Measurements from ENCODE around the gene TMPRSS13.
"Not testable (repeated sequence)": the region's sequence is repeated elsewhere in the genome, so short reads cannot be mapped to it uniquely, and the experiment has no call there.

TMPRSS13 gene

GRCh38 chr11:117930668-117931330 lies 1.6 kb upstream of the TMPRSS13 start:
- DNase-seq (ENCODE audit: low spot score): no peak

- DNase-seq (ENCODE audit: low spot score): no peak
Observed at GRCh38 chr11:117929916-117930570, 841 bp upstream of the TMPRSS13 start.

GRCh38 chr11:117928446-117929141 lies 608 bp downstream of the TMPRSS13 start:
- DNase-seq (ENCODE audit: low spot score): no peak

- no peak for DNase-seq (ENCODE audit: low spot score)
Observed at GRCh38 chr11:117927926-117928325, 1.3 kb downstream of the TMPRSS13 start.

- DNase-seq (ENCODE audit: low spot score): not testable (repeated sequence)
Observed at GRCh38 chr11:117926166-117926565, 3.0 kb downstream of the TMPRSS13 start.

- DNase-seq (ENCODE audit: low spot score): no peak
Observed at GRCh38 chr11:117925198-117925925, 3.8 kb downstream of the TMPRSS13 start.

- DNase-seq (ENCODE audit: low spot score): no peak
Observed at GRCh38 chr11:117924631-117925170, 4.5 kb downstream of the TMPRSS13 start.

- no peak for DNase-seq (ENCODE audit: low spot score)
Observed at GRCh38 chr11:117923773-117924172, 5.4 kb downstream of the TMPRSS13 start.

- no peak for DNase-seq (ENCODE audit: low spot score)
Observed at GRCh38 chr11:117923275-117923674, 5.9 kb downstream of the TMPRSS13 start.

GRCh38 chr11:117921893-117922292 lies 7.3 kb downstream of the TMPRSS13 start:
- DNase-seq (ENCODE audit: low spot score): no peak

GRCh38 chr11:117921456-117921855 lies 7.7 kb downstream of the TMPRSS13 start:
- DNase-seq (ENCODE audit: low spot score): no peak

- DNase-seq (ENCODE audit: low spot score): no peak
Observed at GRCh38 chr11:117919781-117920221, 9.4 kb downstream of the TMPRSS13 start.

- no peak for DNase-seq (ENCODE audit: low spot score)
Observed at GRCh38 chr11:117919341-117919740, 9.9 kb downstream of the TMPRSS13 start.

- no peak for DNase-seq (ENCODE audit: low spot score)
Observed at GRCh38 chr11:117918366-117919255, 10.6 kb downstream of the TMPRSS13 start.

- DNase-seq (ENCODE audit: low spot score): no peak
Observed at GRCh38 chr11:117917591-117918151, 11.5 kb downstream of the TMPRSS13 start.

GRCh38 chr11:117916956-117917355 lies 12.2 kb downstream of the TMPRSS13 start:
- DNase-seq (ENCODE audit: low spot score): no peak

GRCh38 chr11:117915672-117916235 lies 13.4 kb downstream of the TMPRSS13 start:
- no peak for DNase-seq (ENCODE audit: low spot score)

GRCh38 chr11:117914991-117915618 lies 14.1 kb downstream of the TMPRSS13 start:
- DNase-seq (ENCODE audit: low spot score): no peak

GRCh38 chr11:117914398-117914761 lies 14.8 kb downstream of the TMPRSS13 start:
- no peak for DNase-seq (ENCODE audit: low spot score)

Data from CD4-positive, alpha-beta T cell treated with Interleukin-2 at 100 ng/mL for 4 hours (primary cell).